C4-2B (cell line): ENCODE results near the gene METAP2.
A peak's percentile ranks its signal among the peaks of the same experiment; 100 is the strongest.
"Not testable (repeated sequence)": the region's sequence is repeated elsewhere in the genome, so short reads cannot be mapped to it uniquely, and the experiment has no call there.

Experiments
- H3K27ac ChIP-seq: fragments of 450-650 bp; 2 replicates; pipeline ENCODE4 v1.5.1; 2017
- ZFX ChIP-seq: fragments of 450-650 bp; IDR thresholded peaks from 2 replicates; pipeline ENCODE4 v1.6.1; 2017
- TF ChIP-seq, protein P1 (sequence below): fragments of 450-650 bp; conservative IDR thresholded peaks from 2 replicates; pipeline ENCODE4 v1.5.1; 2017; ENCODE audit warnings: mild to moderate bottlenecking

METAP2 gene

DNA sequence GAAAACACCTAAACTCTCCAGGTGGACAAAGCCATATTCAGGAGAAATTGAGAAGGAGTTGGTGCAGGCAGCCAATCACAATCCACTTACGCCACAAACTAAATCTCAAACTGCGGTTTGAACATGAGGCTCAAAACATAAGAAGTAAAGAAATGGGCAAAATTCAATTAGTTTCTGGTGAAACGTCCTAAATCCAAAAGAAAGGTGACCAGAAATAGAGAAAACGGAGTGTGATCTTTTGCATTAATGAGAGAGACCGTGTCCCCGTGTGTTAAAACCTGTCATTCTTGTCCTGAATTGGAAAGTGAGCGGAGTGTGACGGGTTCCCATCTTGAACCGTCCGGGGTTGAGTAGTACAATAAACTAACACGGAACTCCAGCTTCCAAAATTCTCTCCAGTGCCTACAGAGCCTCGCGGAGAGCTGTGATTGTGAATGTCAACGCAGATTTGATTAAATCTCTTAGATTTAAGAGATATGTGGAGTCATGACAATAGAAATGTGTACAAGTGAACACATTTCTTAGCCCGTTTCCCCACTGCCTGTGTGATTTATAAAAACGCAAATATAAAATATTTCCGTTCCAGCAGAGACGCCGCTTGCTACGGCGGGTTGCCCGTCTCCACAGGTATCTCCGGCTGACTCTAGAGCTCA lies 595 bp upstream of the METAP2 start:
- TF ChIP-seq, protein P1, sequence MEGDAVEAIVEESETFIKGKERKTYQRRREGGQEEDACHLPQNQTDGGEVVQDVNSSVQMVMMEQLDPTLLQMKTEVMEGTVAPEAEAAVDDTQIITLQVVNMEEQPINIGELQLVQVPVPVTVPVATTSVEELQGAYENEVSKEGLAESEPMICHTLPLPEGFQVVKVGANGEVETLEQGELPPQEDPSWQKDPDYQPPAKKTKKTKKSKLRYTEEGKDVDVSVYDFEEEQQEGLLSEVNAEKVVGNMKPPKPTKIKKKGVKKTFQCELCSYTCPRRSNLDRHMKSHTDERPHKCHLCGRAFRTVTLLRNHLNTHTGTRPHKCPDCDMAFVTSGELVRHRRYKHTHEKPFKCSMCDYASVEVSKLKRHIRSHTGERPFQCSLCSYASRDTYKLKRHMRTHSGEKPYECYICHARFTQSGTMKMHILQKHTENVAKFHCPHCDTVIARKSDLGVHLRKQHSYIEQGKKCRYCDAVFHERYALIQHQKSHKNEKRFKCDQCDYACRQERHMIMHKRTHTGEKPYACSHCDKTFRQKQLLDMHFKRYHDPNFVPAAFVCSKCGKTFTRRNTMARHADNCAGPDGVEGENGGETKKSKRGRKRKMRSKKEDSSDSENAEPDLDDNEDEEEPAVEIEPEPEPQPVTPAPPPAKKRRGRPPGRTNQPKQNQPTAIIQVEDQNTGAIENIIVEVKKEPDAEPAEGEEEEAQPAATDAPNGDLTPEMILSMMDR: no peak
- TF ChIP-seq ZFX: no peak
- H3K27ac ChIP-seq: peak overlapping the region; percentile 85

DNA sequence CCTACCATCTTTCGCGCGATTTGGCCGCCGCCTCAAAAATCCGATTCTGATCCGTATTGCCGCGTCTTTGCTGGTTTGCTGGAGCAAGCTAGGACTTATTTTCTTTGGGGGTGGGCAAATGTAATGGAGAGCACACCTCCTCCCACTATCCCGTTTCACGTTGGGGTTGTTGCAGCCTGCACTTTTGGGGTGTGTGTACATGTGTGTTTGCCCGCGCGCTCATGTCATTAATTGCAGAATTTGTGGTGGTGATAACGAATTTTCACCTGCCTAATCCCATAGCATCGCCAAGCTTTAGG lies 657 bp downstream of the METAP2 start:
- peak overlapping the region; percentile 85 for H3K27ac ChIP-seq
- TF ChIP-seq, protein P1: no peak
- no peak for TF ChIP-seq ZFX

GRCh38 chr12:95480230-95480629 lies 6.3 kb downstream of the METAP2 start:
- no peak overlapping the region for H3K27ac ChIP-seq
- TF ChIP-seq, protein P1: no peak
- TF ChIP-seq ZFX: no peak

- TF ChIP-seq, protein P1: no peak
- TF ChIP-seq ZFX: no peak
- H3K27ac ChIP-seq: no peak overlapping the region
Measured at GRCh38 chr12:95481072-95481471, 7.1 kb downstream of the METAP2 start.

- H3K27ac ChIP-seq: no peak overlapping the region
Measured at GRCh38 chr12:95481888-95482287, 7.9 kb downstream of the METAP2 start.

DNA sequence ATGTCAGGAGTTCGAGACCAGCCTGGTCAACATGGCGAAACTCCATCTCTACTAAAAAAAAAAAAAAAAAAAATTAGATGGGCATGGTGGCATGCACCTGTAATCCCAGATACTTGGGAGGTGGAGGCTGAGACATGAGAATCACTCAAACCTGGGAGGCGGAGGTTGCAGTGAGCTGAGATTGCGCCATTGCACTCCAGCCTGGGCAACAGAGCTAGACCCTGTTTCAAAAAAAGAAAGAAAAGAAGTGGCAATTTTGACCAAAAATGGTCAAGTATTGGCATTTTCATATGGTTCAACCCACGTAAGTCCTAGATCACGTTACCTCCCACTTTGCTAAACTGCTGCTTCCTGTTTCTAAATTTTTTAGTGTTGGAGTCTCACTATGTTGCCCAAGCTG lies 8.6 kb downstream of the METAP2 start:
- H3K27ac ChIP-seq: not testable (repeated sequence)

More at GRCh38 chr12:95481888-95482287, 7.9 kb downstream of the METAP2 start:
- TF ChIP-seq, protein P1: no peak
- TF ChIP-seq ZFX: no peak

GRCh38 chr12:95484524-95484923 lies 10.6 kb downstream of the METAP2 start:
- TF ChIP-seq, protein P1: no peak
- TF ChIP-seq ZFX: no peak
- H3K27ac ChIP-seq: no peak overlapping the region

DNA sequence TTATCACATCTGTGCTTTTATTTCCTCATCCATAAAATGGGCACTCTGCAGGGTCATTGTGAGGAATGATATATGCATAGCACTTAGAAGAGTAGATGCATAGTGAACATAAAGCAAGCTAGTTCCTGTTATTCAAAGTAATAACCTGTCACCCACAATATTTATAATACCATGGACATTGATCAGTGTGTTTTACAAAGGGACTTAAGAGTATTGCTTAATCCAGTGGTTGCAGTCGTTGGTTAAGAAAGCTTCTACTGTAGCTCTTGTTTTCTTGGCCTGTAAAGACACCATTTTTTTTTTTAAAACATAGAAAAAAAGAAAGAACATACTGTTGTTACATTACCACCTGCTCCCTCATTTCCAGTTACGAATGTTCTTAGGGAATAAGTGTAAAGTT lies 13.1 kb downstream of the METAP2 start:
- no peak overlapping the region for H3K27ac ChIP-seq
- TF ChIP-seq ZFX: no peak
- TF ChIP-seq, protein P1: no peak
